HL-60 (cell line): Measurements from ENCODE around the gene CAGE1.

Experiments used
- CTCF ChIP-seq: IDR thresholded peaks from one replicate; pipeline ENCODE4 v1.5.1; 2011; ENCODE audit warnings: low read length, control low read depth, inconsistent platforms; ENCODE audit not compliant: insufficient read depth
- REST ChIP-seq: IDR thresholded peaks from 2 replicates; pipeline ENCODE4 v1.6.1; 2012; ENCODE audit warnings: low read depth; ENCODE audit not compliant: insufficient replicate concordance

GRCh38 chr6:7404546-7404945 lies 15.0 kb upstream of the CAGE1 start:
- TF ChIP-seq CTCF (no peak), REST (no peak)
